ENCODE measurements around the gene LRMDA. TPM values are rescaled to one million over a fixed set of nuclear protein-coding genes. Genes with fewer than 3 reads are reported as not detected.

Gene LRMDA
- total and polyA plus RNA-seq, 7 donors = 2.8 to 22.2 (median 9.0) TPM

DNA sequence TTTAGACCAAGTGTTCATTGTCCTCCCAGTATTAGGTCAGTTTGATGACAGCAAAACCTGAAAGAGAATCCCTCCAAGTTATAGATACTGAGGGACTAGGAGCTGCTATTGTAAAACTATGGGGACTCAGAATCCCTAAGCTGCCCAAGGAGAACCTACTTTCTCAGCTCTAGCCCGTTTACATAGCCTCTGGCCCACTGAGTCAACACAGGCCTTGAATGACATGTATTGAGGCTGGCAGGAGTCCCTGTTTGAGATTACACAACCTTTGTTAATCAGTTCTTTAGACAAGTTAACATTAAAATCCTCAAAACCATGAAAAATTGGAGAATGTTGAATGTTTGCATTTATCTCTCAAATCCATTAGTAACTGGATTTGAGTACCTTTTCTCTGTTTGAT is 1127.2 kb downstream of the LRMDA start:
- peak overlapping the region; percentile 41 to 77 (median 66) for H3K27ac ChIP-seq
- H3K27me3 ChIP-seq = no peaks in the 10 kb centered on the region
- peaks cover 0 to 57% (median 47%) of the 10 kb centered on the region in 4 donors for H3K4me1 ChIP-seq
- TF ChIP-seq, protein P1, sequence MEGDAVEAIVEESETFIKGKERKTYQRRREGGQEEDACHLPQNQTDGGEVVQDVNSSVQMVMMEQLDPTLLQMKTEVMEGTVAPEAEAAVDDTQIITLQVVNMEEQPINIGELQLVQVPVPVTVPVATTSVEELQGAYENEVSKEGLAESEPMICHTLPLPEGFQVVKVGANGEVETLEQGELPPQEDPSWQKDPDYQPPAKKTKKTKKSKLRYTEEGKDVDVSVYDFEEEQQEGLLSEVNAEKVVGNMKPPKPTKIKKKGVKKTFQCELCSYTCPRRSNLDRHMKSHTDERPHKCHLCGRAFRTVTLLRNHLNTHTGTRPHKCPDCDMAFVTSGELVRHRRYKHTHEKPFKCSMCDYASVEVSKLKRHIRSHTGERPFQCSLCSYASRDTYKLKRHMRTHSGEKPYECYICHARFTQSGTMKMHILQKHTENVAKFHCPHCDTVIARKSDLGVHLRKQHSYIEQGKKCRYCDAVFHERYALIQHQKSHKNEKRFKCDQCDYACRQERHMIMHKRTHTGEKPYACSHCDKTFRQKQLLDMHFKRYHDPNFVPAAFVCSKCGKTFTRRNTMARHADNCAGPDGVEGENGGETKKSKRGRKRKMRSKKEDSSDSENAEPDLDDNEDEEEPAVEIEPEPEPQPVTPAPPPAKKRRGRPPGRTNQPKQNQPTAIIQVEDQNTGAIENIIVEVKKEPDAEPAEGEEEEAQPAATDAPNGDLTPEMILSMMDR (IDR thresholded peaks at IDR 0.05) = no peak
- TF ChIP-seq POLR2AphosphoS5 (IDR thresholded peaks at IDR 0.05) = peak in 2 of 4 donors; percentile 17
- no peaks in the 10 kb centered on the region for H3K9me3 ChIP-seq
- intact Hi-C loops (cut with DNase I) = loop anchor here (5.0 to 10.0 kb wide), 2 partner anchors 84 to 304 kb away; no protein-coding TSS in a partner anchor
- no peaks in the 10 kb centered on the region for H3K36me3 ChIP-seq
- H3K4me3 ChIP-seq = no peak overlapping the region
- peak; percentile 80 for DNase-seq
- WGBS, 2 donors = 16 to 55% methylated on average over 1 of the region's 1 CpG

DNA sequence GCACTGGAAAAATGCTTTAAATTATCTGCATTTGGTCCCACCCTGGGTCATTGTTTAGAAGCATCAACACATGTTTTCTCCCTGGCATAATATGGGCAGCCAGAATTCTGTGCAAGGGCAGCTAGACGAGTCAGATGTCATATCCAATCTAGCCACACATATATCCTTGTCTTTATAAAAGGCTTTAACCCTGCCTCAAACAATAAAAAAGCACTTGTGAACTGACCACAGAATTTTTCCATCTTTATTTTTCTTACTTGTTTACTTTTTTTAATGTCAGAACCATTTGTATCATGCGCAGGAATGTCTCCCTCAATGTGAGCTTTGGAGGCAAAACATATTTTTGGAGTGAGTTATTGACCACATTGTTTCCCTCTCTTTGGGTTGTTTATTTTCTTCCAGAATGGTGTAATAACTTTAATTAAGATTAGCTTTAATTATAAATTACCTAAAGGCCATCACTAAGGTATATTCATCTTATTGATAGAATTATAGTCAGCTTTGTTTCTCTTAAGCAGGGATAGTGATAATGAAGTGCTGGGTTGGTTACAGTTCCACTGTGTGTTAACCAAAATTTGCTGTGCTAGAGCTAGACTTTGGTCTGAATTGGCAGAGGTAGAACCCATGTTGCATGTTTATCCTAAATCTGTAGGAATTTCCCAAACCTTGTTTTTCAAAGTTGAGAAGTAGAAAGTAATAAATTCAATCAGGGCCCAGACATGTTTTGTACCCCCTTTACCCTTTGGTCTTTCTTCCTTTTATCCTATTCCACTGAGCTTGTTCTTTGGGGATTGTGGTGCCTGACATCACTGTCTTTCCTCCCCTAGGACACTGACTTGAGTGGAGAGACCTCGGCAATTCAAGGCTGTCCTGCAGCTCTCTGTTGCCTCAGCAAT is 1127.8 kb downstream of the LRMDA start:
- H3K36me3 ChIP-seq = no peaks in the 10 kb centered on the region
- H3K27ac ChIP-seq = peak overlapping the region; percentile 41 to 77 (median 66)
- TF ChIP-seq, protein P1 (IDR thresholded peaks at IDR 0.05) = no peak
- TF ChIP-seq EP300 (IDR thresholded peaks at IDR 0.05) = peak in 1 of 4 donors; percentile 14
- peak in 2 of 4 donors; percentile 27 to 52 for TF ChIP-seq POLR2AphosphoS5 (IDR thresholded peaks at IDR 0.05)
- TF ChIP-seq POLR2A (IDR thresholded peaks at IDR 0.05) = no peak
- WGBS, 2 donors = 70 to 82% methylated on average over 3 of the region's 3 CpGs
- H3K4me3 ChIP-seq = no peak overlapping the region
- H3K4me1 ChIP-seq = peaks cover 0 to 50% (median 42%) of the 10 kb centered on the region in 4 donors
- no peaks in the 10 kb centered on the region for H3K27me3 ChIP-seq
- no peak for DNase-seq
- no peaks in the 10 kb centered on the region for H3K9me3 ChIP-seq
- intact Hi-C loops (cut with DNase I) = loop anchor here (5.0 to 10.0 kb wide), 2 partner anchors 83 to 304 kb away; no protein-coding TSS in a partner anchor

DNA sequence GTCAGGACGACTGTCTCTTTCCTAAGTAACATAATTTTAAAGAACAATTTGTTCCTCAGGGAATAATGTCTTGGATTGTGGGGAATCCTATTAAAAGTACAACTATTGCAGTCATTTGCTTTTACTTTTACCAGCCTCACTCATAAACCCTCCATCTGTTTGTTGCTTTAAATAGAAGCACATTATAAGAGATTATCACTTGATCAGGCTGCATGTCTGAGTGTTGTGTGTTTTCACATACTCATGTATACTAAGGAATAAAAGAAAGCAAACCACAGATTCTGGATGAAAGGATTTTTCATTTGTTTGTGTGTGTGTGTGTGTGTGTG is 1128.4 kb downstream of the LRMDA start:
- Histone ChIP-seq H3K9me3 (no peaks in the 10 kb centered on the region), H3K36me3 (no peaks in the 10 kb centered on the region), H3K4me1 (peaks cover 0 to 44% (median 36%) of the 10 kb centered on the region in 4 donors), H3K27me3 (no peaks in the 10 kb centered on the region), H3K27ac (peak overlapping the region; percentile 41 to 77 (median 66)), H3K4me3 (no peak overlapping the region)
- intact Hi-C loops (cut with DNase I) = loop anchor here (5.0 to 10.0 kb wide), 2 partner anchors 82 to 305 kb away; no protein-coding TSS in a partner anchor
- WGBS, 2 donors = 58 to 85% methylated on average over 1 of the region's 1 CpG
- DNase-seq = no peak
- no peak for TF ChIP-seq POLR2A (IDR thresholded peaks at IDR 0.05)
- TF ChIP-seq POLR2AphosphoS5 (IDR thresholded peaks at IDR 0.05) = peak in 2 of 4 donors; percentile 20 to 21
- TF ChIP-seq EP300 (IDR thresholded peaks at IDR 0.05) = no peak
- TF ChIP-seq, protein P1 (IDR thresholded peaks at IDR 0.05) = no peak

DNA sequence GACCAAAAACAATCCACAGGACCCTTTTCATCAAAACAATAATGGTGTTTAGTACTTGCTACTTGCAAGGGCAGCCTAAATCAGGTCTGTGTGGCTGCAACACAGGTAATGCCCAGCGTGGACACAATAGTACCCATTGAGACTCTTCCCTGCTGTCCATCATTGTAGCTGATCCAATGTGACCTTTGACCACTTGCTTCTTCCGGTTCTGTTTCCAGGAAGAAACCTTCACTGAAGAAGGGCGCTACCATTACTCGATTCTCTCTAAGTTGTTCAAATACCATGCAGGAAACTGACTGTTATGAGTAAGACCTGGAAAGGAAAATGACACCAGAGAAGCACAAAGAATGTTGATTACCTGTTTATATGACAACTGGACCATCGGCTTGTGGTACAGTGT is 1128.9 kb downstream of the LRMDA start:
- 81 to 86% methylated on average over 5 of the region's 5 CpGs for WGBS, 2 donors
- Histone ChIP-seq H3K4me1 (peaks cover 0 to 40% (median 31%) of the 10 kb centered on the region in 4 donors), H3K27ac (peak overlapping the region in 3 of 4 donors; percentile 41 to 77 (median 72)), H3K36me3 (no peaks in the 10 kb centered on the region), H3K4me3 (no peak overlapping the region), H3K9me3 (no peaks in the 10 kb centered on the region), H3K27me3 (no peaks in the 10 kb centered on the region)
- DNase-seq = no peak
- intact Hi-C loops (cut with DNase I) = no loop called here
- TF ChIP-seq, protein P1 (IDR thresholded peaks at IDR 0.05) = no peak
- no peak for TF ChIP-seq POLR2AphosphoS5 (IDR thresholded peaks at IDR 0.05)
- TF ChIP-seq POLR2A (IDR thresholded peaks at IDR 0.05) = no peak

All from sigmoid colon (tissue), 7 donors.